GM12892 (cell line): ENCODE results near the gene ESPL1.
"Not testable (repeated sequence)": the region's sequence is repeated elsewhere in the genome, so short reads cannot be mapped to it uniquely, and the experiment has no call there.

ENCODE experiments used
- DNase-seq: peaks from one replicate; pipeline ENCODE4 v3.0.0; 2011; ENCODE audit not compliant: insufficient read length
- FAIRE-seq: peaks from 2 replicates; lab custom pipeline; 2011; peaks lifted over from hg19 to GRCh38; lab: Jason Lieb, UNC
- POLR2A ChIP-seq: IDR thresholded peaks from 2 replicates; pipeline ENCODE4 v1.6.1; 2011; ENCODE audit warnings: low read depth, low read length, control low read depth
- POLR2AphosphoS5 ChIP-seq: IDR thresholded peaks from 2 replicates; pipeline ENCODE4 v1.6.1; 2011; ENCODE audit warnings: low read depth, low read length, control low read depth
- TAF1 ChIP-seq: IDR thresholded peaks from 2 replicates; pipeline ENCODE4 v1.6.1; 2011; ENCODE audit warnings: low read depth, mild to moderate bottlenecking, control low read depth, low read length, borderline replicate concordance

Gene ESPL1

GRCh38 chr12:53279283-53279869 is 11.3 kb downstream of the ESPL1 start:
- FAIRE-seq = no peak
- TF ChIP-seq TAF1 (no peak), POLR2A (no peak)
- DNase-seq = no peak

- FAIRE-seq (no peak), DNase-seq (no peak)
- TF ChIP-seq POLR2AphosphoS5 = no peak
- TF ChIP-seq TAF1 = no peak
- TF ChIP-seq POLR2A = no peak
Observed at GRCh38 chr12:53279888-53280498, 11.9 kb downstream of the ESPL1 start.

- TF ChIP-seq POLR2A = no peak
- no peak for TF ChIP-seq TAF1
- no peak for TF ChIP-seq POLR2AphosphoS5
- no peak for FAIRE-seq
- no peak for DNase-seq
Observed at GRCh38 chr12:53286448-53286847, 18.3 kb downstream of the ESPL1 start.

GRCh38 chr12:53287741-53288216 is 19.7 kb downstream of the ESPL1 start:
- FAIRE-seq (peak; percentile 85), DNase-seq (peak; percentile 61)
- no peak for TF ChIP-seq TAF1
- TF ChIP-seq POLR2AphosphoS5 = no peak
- no peak for TF ChIP-seq POLR2A

GRCh38 chr12:53288322-53288721 is 20.2 kb downstream of the ESPL1 start:
- TF ChIP-seq POLR2AphosphoS5 = no peak
- TF ChIP-seq POLR2A = no peak
- TF ChIP-seq TAF1 = no peak
- FAIRE-seq = no peak
- DNase-seq = no peak

GRCh38 chr12:53289891-53290290 is 21.8 kb downstream of the ESPL1 start:
- FAIRE-seq (no peak), DNase-seq (no peak)
- TF ChIP-seq POLR2AphosphoS5 = no peak
- TF ChIP-seq TAF1 = no peak
- TF ChIP-seq POLR2A = no peak

GRCh38 chr12:53290661-53291060 is 22.6 kb downstream of the ESPL1 start:
- no peak for TF ChIP-seq POLR2AphosphoS5
- TF ChIP-seq TAF1 = no peak
- TF ChIP-seq POLR2A = no peak
- FAIRE-seq (no peak), DNase-seq (no peak)

GRCh38 chr12:53292426-53292825 is 24.3 kb downstream of the ESPL1 start:
- TF ChIP-seq TAF1 = no peak
- no peak for TF ChIP-seq POLR2A
- no peak for TF ChIP-seq POLR2AphosphoS5
- no peak for FAIRE-seq
- no peak for DNase-seq

GRCh38 chr12:53295070-53295890 is 27.2 kb downstream of the ESPL1 start, which contains the start of gene PFDN5:
PFDN5 (plus strand) TSS chr12:53295542; CDS start chr12:53295568, 26 bp downstream.
- peak; percentile 94 for TF ChIP-seq POLR2AphosphoS5
- TF ChIP-seq POLR2A = peak; percentile 94
- peak; percentile 97 for TF ChIP-seq TAF1
- FAIRE-seq = peak; percentile 97
- peak; percentile 78 for DNase-seq

- DNase-seq (no peak), FAIRE-seq (no peak)
- no peak for TF ChIP-seq POLR2A
- TF ChIP-seq TAF1 = no peak
Observed at GRCh38 chr12:53295891-53296219, 27.8 kb downstream of the ESPL1 start.

- not testable (repeated sequence) for FAIRE-seq, DNase-seq
Observed at GRCh38 chr12:53297106-53297505, 29.0 kb downstream of the ESPL1 start.

GRCh38 chr12:53298164-53298563 is 30.1 kb downstream of the ESPL1 start:
- no peak for DNase-seq
- TF ChIP-seq TAF1 (no peak), POLR2AphosphoS5 (no peak), POLR2A (no peak)
- no peak for FAIRE-seq
